Measurements from ENCODE around the gene GAS7. TPM values are rescaled to one million over a fixed set of nuclear protein-coding genes. Genes with fewer than 3 reads are reported as not detected.

The GAS7 gene
- total RNA-seq, 1 experiment from 2014 or later: 14.3 TPM

DNA sequence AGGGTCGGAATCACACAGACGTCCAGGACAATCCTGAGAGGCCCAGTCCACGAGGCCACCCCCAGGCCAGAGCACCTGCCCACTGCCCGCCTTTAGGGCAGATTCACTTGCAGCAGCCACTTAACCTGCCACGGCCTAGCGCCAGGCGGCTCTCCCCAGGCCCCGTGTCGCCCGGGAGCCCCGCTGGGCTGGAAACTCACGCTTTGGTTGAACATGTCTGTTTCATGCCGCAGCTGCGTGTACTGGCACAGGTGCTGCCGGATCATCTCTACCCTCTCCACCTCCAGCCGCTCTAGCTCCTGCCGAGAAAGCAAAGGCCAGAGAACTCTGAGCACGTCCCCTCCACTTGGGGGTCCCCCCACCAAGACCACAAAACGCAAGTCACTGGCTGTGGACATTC lies 280.6 kb downstream of the GAS7 start:
- DNase-seq (ENCODE audit: low spot score): no peak
- in situ Hi-C loops (cut with HindIII; ENCODE audit: low sequenced_read_pairs): no loop called here

DNA sequence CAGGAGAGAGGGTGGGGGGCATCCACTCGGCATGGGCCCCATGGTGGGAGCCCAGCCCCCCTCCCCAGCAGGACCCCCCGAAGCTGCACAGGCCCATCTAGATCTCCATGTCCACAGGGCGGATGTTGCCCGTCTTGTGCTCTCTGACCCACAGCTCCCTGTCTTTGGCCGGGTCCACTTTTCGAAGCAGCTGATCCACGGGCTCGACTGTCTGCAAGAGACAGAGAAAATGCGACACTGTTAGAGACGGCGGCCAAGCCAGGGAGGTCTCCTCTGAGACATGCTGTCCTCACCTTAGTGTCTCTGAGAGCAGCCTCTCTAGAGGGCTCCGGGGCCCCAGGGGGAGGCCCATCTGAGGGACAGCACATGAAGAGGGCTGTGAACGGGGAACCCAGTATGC lies 281.3 kb downstream of the GAS7 start:
- no peak for DNase-seq (ENCODE audit: low spot score)
- in situ Hi-C loops (cut with HindIII; ENCODE audit: low sequenced_read_pairs): no loop called here

DNA sequence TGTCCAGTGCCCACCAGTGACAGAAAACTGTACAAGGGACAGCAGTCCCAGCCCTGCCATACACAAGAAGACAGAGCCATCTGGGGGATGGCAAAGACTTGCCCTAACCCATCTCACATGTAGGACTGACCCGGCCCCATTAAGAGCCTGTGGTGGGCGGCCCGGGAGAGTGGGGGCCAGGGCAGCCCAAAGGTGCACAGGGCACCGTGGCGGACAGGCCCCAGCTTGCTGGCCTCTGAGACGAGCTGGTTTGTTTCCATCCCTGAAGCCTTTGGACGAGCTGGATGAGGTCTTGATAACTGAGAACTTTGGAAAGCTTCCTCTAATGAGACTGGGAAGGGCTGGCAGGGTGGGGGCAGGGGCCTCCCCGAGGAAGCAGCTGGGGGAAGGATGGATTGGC lies 282.3 kb downstream of the GAS7 start:
- no peak for DNase-seq (ENCODE audit: low spot score)
- in situ Hi-C loops (cut with HindIII; ENCODE audit: low sequenced_read_pairs): no loop called here

DNA sequence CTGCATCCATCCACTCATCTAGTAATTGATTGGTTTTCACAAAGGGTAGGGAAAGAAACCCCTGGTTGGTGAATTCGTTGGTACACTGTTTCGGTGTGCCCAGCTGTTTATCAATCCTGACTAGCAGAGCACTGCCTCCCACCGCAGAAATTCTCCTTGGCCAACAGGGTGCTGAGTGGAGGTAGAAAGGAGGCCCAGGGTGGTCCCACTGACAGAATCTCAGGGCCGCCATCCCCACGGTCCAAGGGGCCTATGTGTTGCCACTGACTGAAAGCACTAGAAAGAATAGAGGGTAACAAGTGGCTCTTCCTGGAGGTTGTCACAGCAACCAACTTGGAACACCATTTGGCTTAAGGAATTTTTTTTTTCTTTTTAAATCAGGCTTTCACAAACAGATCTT lies 284.9 kb downstream of the GAS7 start:
- DNase-seq (ENCODE audit: low spot score): no peak
- in situ Hi-C loops (cut with HindIII; ENCODE audit: low sequenced_read_pairs): no loop called here

DNA sequence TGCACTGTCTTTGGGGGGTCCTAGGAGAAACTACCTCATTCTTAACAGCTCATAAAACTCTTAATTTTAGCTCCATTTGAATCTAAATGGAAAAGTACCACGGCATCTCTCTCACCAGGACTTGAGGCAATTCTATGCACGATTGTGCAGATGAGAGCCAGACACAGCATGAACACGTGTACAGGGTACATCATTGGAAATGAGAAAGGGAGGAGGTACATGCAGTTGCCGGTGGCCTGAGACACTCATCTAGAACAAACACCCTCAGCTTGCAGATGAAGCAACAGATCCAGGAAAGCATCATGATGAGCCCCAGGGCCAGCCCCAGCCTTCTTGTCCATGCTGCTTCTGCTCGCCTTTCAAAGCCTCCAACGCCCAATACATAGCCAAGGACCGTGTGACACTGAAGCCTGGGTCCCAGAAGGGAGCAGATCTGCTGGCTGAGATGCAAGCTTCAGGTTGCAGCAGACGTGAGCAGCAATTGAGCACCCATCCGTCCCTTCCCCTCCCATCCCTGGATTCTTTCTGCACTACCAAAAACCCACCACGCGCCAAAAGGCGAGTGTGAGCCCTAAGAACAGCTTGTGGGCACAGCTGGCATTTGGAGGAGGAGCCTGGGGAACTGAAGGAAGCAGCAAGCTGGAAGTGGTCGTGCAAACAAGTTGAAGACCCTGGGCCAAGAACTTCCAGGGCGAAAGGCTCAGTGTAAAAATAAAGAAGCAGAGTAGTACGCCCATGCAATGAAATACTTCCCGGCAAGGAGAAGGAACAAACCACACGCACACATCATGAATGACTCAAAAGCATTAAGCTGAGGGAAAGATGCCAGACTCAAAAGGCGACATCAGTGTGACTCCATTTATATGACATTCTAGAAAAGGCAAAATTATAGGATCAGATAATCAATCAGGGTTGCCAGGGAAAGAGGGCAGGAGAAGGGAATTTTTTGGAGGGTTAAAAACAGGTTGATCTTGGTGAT lies 286.0 kb downstream of the GAS7 start:
- DNase-seq (ENCODE audit: low spot score): peak; percentile 68
- in situ Hi-C loops (cut with HindIII; ENCODE audit: low sequenced_read_pairs): no loop called here

DNA sequence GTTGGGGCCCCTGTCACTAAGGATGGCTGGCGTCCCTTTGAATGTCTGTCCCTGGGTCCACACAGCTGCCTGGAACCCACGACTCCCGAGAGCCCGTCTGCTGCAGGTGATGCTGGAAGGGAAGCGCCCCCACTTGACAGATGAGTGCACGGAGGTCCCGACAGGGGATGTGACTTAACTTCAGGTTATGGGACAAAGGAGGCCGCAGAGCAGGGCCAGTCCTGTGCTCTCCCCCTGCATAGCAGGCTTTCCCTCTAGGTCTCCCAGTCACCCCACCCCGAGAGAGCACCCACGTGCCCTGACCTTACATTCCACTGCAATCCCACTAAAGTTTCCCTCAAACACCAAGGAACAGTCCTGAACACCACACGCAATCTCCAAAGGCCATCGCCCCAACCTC lies 287.3 kb downstream of the GAS7 start:
- in situ Hi-C loops (cut with HindIII; ENCODE audit: low sequenced_read_pairs): no loop called here
- DNase-seq (ENCODE audit: low spot score): no peak

DNA sequence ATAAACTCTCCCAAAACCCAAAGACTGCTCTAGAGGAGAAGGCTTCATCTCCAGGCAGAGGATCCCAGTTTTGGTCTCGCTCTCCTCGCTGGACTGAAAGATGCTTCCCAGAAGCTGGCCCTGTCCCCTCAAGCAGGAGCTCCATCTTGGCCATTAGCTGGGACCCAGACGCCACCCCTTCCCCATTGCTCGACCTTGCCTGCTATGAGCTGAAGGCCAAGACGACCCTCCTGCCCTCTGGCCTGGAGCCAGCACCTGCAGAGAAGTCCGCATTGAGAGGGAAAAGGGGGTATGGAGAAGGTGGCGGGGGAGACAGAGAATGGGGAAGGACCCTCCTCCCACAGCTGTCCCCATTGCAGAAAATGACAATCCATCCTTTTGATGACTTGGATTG lies 289.8 kb downstream of the GAS7 start:
- no peak for DNase-seq (ENCODE audit: low spot score)
- in situ Hi-C loops (cut with HindIII; ENCODE audit: low sequenced_read_pairs): no loop called here

DNA sequence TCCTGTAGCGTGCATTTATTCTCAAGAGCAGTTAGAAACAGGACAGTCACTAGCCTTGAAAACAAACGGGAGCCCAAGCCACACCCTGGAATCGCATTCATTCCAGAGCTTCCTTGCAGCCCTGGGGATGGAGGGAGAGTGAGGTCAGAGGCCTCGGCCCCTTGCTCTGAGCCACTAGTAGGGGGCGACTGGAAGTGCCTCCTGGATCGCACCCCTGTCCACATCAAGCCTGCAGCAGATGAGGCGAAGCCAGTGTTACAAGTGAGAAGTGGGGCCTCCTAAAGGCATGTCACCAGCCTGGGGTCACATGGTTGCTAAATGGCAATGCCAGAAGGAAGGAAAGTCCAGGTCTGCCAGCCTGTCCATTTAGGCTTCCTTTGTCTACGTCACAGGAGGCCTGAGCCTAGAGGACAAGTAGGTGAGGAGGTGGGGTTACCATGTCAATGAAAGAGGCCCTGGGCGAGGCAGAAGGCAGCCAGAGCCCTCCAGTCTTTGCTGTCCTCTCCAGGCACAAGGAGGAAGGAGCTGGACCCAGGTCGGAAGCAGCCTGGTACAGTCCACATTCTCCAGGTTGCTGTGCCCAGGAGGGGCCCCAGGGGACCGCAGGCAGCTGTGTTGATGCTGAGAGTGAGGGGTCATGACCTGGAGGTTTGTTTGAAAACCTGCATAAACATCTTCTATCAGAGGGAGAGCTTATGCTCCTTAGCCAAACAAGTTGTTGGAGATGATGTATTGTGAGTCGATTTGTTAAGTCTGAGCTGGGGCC lies 290.3 kb downstream of the GAS7 start:
- DNase-seq (ENCODE audit: low spot score): no peak
- in situ Hi-C loops (cut with HindIII; ENCODE audit: low sequenced_read_pairs): no loop called here

DNA sequence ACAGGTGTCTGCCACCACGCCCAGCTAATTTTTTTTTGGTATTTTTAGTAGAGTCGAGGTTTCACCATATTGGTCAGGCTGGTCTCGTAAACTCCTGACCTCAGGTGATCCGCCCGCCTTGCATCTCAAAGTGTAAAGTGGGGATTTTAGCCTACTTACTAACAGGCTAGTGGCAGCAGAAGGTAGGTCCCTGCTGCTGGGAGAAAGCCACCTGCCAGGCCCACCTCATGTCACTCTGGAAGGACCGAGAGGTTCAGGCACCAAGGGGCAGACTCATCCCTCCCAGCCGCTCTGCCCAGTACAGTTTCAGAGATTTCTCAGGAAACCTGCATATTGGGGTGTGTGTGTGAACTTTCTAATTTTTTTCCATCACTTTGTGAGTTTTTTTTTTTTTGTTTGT lies 291.3 kb downstream of the GAS7 start:
- in situ Hi-C loops (cut with HindIII; ENCODE audit: low sequenced_read_pairs): no loop called here
- peak; percentile 57 for DNase-seq (ENCODE audit: low spot score)

DNA sequence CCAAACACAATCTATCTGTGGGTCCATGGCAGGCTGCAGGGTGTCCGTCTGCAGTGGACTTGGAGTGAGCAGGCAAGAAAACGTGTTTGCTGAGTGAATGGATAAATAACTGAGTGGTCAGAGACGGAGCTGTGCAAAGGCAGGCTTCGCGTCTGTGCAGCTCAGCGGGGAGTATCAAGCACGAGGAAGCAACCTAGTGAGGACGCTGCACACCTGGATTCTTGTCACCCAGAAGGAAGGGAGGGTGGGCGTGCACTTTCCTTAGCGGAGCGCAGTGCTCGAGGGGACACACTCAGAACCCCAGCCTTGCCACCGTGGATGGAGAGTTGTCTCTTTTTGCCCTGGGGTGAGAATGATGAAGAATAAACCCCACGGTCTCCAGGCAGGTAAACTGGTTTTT lies 291.8 kb downstream of the GAS7 start:
- DNase-seq (ENCODE audit: low spot score): no peak
- in situ Hi-C loops (cut with HindIII; ENCODE audit: low sequenced_read_pairs): no loop called here

DNA sequence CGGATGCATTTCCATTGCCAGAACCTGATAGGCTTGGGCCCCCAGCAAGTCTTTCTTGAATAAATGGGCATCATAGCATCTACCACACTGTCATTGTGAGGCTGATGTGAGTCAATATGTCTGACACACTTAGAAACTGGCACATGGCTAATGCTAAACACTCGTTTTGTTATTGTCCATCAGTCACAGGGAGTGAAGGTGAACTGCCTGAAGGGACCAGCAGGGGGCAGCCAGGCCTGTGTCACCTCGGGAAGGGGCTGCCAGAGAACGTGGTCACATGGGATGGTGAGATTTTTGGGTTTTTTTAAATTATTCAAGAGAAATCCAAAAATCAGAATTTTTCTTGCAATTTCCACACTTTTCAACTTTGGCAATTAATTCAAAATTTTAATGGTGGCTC lies 292.5 kb downstream of the GAS7 start:
- in situ Hi-C loops (cut with HindIII; ENCODE audit: low sequenced_read_pairs): no loop called here
- DNase-seq (ENCODE audit: low spot score): no peak

DNA sequence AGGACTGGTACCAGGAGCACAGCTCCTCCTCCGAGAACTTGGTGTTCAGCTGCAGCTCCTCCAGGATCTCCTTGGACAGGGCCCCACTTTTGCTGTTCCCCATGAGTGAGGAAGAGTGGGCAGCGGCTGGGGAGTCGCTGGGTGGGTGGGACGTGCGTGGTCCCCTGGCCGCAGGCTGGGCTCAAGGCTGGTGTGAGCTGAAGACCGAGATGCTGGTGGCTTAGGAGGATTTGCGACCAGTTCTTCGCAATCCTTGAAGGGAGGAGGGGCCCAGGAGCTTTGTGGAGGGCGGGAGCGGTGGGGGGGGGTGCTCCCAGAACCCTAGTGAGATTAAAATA lies 293.4 kb downstream of the GAS7 start, which contains the start of gene RCVRN:
RCVRN (minus strand) TSS at position 194 of the 338 bp plus-strand sequence; CDS start at position 103, 91 bp downstream.
- in situ Hi-C loops (cut with HindIII; ENCODE audit: low sequenced_read_pairs): no loop called here
- no peak for DNase-seq (ENCODE audit: low spot score)

DNA sequence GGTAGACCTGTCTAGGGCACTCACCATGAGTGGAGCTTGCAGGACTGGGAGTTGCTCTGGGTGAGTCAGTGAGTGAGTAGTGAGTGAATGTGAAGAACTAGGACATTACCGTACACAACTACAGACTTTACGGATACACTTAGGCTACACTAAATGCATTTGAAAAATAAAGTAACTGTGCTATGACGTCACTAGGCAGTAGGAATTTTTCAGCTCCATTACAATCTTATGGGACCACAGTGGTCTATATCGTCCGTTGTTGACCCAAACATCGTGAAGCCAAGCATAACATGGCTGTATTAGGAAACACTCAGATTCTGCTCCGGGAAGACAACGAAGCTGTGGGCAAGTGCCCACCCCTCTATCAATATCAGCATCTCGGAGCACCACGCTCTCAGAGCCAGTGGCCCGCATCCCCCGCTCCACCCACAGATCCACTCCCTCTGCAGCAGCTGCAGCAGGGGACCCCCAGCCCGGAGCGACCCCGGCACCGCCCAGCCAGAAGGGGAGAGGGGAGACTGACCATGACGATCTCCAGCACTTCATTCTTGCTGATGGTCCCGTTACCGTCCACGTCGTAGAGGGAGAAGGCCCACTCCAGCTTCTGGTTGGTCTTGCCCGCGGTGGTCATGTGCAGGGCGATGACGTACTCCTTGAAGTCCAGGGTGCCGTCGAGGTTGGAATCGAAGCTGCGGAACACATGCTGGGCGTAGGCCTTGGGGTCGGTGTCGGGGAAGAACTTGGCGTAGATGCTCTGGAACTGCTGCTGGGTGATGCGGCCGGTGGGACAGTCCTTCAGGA lies 293.9 kb downstream of the GAS7 start:
- no peak for DNase-seq (ENCODE audit: low spot score)

DNA sequence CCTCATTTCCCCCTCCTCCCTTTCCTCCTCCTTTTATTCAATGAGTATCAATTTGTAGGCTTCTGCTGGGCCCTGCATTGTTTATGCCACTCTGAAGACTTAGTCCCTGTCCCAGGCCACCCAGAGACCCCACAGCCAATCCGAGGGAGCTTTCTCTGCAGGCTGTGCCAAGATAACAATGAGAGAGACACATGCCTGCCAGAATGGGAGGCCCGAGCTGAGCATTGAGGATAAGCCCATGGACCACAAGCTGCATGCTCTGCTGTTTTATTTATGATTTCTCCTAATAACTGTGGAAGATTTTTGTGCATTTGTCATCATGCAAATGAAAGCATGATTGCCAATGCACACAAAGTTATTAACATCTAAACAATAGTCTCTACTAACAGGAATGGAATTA lies 296.3 kb downstream of the GAS7 start:
- DNase-seq (ENCODE audit: low spot score): no peak
- in situ Hi-C loops (cut with HindIII; ENCODE audit: low sequenced_read_pairs): no loop called here

More for the DNA sequence above, 293.9 kb downstream of the GAS7 start:
- in situ Hi-C loops (cut with HindIII; ENCODE audit: low sequenced_read_pairs): no loop called here

DNA sequence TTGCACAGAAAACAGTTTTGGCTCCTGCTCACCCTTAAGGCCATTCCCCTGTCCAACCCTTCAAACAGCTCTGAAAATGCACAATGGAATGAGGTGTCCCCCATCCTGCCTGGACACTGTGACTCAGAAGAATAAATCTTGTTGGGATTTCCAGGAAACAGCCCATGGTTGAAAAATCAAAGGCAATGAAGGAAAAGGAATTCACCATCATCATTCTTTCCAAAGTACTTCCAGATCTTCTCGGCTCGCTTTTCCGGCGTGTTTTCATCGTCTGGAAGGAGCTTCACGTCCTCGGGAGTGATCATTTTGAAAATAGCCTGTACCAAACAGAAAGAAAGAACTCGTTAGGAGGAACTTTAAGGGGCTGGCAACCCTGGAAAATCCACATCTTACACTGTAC lies 297.6 kb downstream of the GAS7 start:
- DNase-seq (ENCODE audit: low spot score): no peak

DNA sequence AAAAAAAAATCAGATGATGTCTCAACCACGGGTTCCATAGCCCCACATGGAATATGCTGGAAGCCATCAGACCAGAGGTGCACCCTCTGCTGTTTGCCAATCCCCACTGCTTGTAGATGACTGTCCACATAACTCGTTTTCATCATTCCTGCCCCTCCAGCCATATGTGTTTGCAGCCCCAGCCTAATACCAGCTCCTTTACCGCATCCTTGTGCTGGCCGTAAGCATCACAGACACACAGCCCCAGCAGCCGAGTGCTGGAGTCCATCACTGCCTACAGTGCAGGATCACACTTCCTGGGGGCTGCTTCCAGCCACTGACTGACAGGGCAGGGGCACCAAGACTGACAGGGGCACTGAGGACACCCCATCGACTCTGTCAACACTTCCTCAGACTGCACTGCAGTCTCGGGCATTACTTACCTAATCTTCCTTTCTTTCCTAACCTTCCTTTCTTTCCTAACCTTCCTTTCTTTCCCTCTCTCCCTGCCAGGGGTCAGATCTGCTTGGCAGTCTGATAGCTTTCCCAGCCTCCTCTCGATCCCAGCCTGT lies 298.3 kb downstream of the GAS7 start:
- in situ Hi-C loops (cut with HindIII; ENCODE audit: low sequenced_read_pairs): no loop called here
- no peak for DNase-seq (ENCODE audit: low spot score)

More for the DNA sequence above, 297.6 kb downstream of the GAS7 start:
- in situ Hi-C loops (cut with HindIII; ENCODE audit: low sequenced_read_pairs): no loop called here

DNA sequence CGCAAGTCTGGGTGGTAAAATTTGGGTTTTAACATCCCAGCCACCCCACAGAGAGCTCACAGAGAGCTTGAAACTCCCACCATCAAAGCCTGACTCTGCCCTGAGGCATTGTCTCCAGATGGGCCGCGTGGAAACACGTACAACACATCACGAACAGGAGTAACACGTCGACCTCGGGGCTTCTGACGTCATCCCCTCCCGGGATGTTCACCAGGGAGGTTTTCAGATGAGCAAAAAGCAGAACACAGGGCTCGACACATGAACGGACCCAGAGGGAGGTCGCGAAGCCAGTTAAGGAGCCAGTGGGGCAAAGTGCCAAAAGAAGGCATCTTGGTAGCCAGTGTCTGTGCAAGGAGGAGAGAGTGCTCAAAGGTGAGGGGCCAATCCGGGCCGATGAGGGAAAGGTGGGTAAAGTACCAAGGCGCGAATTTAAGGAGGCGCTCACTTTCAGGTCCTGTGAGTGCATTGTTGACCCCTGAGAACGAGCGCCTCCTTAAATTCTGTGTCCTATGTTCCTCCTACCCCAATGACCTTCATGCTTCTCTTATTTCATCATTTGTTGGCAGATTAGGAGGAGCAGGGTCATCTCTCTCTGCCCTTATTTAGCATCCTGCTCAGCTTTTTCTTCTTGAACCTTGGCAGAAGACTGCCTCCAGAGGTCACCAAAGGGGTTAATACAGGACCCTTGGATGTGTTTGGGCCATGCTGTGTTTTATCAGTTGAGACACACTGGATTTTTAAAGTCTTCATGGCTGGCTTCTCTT lies 298.9 kb downstream of the GAS7 start:
- in situ Hi-C loops (cut with HindIII; ENCODE audit: low sequenced_read_pairs): no loop called here
- no peak for DNase-seq (ENCODE audit: low spot score)

DNA sequence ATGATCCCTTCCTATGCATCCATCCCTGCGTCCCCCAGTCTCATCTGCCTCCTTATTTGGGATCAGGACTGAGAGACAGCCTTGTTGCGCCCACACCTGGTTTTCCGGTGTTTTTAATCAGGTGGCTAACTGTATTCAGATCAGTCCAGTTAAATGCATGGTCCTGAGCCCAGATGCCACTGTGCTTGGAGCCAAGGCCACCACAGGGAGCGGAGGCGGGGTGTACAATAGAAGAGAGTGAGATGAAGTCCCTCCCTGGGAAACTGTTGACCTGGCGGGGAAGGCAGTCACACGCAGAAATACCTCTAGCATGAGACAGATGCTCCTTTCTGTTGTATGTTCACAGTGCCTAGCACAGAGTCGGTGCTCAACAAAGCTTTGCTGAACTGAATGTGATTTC lies 299.6 kb downstream of the GAS7 start:
- DNase-seq (ENCODE audit: low spot score): peak; percentile 71
- in situ Hi-C loops (cut with HindIII; ENCODE audit: low sequenced_read_pairs): no loop called here

Data from G401 (cell line).